ENCODE data around the gene RAI2.

DNA sequence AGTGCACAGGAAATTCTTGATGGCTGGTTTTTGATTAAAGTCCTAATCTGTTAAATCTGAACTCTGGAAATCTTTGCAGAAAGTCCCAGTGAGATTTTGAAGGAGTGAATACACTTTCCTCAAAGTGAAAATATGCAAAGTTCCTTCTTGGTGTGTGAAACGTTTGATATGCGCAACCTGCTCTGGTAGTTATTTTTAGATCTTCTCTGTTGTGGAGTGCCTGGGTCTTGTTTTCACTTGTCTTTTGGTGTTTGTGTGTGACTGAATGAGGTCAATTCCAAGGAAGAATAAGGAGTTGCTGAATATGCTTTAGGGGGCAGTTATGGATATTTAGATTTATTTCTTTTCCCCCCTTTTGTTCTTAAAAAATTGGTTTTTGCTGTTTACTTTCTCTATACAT lies 82.1 kb downstream of the RAI2 start:
- TF ChIP-seq, protein P1, sequence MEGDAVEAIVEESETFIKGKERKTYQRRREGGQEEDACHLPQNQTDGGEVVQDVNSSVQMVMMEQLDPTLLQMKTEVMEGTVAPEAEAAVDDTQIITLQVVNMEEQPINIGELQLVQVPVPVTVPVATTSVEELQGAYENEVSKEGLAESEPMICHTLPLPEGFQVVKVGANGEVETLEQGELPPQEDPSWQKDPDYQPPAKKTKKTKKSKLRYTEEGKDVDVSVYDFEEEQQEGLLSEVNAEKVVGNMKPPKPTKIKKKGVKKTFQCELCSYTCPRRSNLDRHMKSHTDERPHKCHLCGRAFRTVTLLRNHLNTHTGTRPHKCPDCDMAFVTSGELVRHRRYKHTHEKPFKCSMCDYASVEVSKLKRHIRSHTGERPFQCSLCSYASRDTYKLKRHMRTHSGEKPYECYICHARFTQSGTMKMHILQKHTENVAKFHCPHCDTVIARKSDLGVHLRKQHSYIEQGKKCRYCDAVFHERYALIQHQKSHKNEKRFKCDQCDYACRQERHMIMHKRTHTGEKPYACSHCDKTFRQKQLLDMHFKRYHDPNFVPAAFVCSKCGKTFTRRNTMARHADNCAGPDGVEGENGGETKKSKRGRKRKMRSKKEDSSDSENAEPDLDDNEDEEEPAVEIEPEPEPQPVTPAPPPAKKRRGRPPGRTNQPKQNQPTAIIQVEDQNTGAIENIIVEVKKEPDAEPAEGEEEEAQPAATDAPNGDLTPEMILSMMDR (IDR thresholded peaks at IDR 0.05) = no peak
- no peak for TF ChIP-seq POLR2A (IDR thresholded peaks at IDR 0.05)
